Gastrocnemius medialis (tissue), 4 donors: ENCODE results near the gene DIP2B. TPM values are rescaled to one million over a fixed set of nuclear protein-coding genes. Genes with fewer than 3 reads are reported as not detected.

Source experiments
- ATAC-seq, 2 donors: fragments of 150-250 bp; one replicate each; pipeline ENCODE4 v1.9.1; 2016
- DNase-seq, 2 donors: peaks; one replicate each; pipeline ENCODE4 v3.0.0-alpha.2; 2019
- H3K27ac ChIP-seq, 4 donors: fragments of 200-600 bp; sonication (generic); 1 replicate in 1 of 4; 2 replicates in 3 of 4; pipeline ENCODE4 v1.5.1; 2016 to 2018; ENCODE audit warnings: mild to moderate bottlenecking in 2 of 4, moderate library complexity in 1 of 4
- H3K27me3 ChIP-seq, 3 donors: fragments of 200-600 bp; sonication (generic) in 2 of 3; 1 replicate in 1 of 3; 2 replicates in 2 of 3; pipeline versions ENCODE4 v1.5.1 to v1.6.0; 2016 to 2019; ENCODE audit warnings: mild to moderate bottlenecking in 1 of 3, moderate library complexity in 1 of 3
- H3K36me3 ChIP-seq, 2 donors: fragments of 200-600 bp; sonication (generic) in 1 of 2; one replicate each; pipeline ENCODE4 v1.5.1; 2017 to 2018
- H3K4me1 ChIP-seq, 2 donors: fragments of 200-600 bp; sonication (generic) in 1 of 2; one replicate each; pipeline ENCODE4 v1.5.1; 2016 to 2017; ENCODE audit warnings: mild to moderate bottlenecking in 2 of 2
- H3K4me3 ChIP-seq, 4 donors: fragments of 200-600 bp; sonication (generic) in 3 of 4; 1 replicate in 1 of 4; 2 replicates in 3 of 4; pipeline ENCODE4 v1.5.1; 2016 to 2019; ENCODE audit warnings: mild to moderate bottlenecking in 2 of 4
- H3K9me3 ChIP-seq, 3 donors: fragments of 200-600 bp; sonication (generic) in 2 of 3; 1 replicate in 1 of 3; 2 replicates in 2 of 3; pipeline ENCODE4 v1.5.1; 2016 to 2019
- POLR2A ChIP-seq, 2 donors: fragments of 450-650 bp; IDR thresholded peaks; one replicate each; pipeline ENCODE4 v1.6.1; 2017; ENCODE audit warnings: antibody characterized with exemption in 2 of 2, mild to moderate bottlenecking in 2 of 2, moderate library complexity in 2 of 2
- in situ Hi-C, 4 donors: fragments of 200-750 bp; cut with MboI; loops; one replicate each; pipeline versions ENCODE4 v1.15.0 to v1.8.0; 2017; ENCODE audit warnings: low sequenced_read_pairs in 4 of 4
- intact Hi-C: fragments of 100-400 bp; cut with DNase I; formaldehyde crosslinking; loops from one replicate; pipeline ENCODE4 v1.15.1; 2023; ENCODE audit warnings: low total_unique reads
- total RNA-seq, 4 donors: library from RNA; depleted of rRNA; stranded (reverse); fragments of >200 nt; gene quantifications; one replicate each; pipeline versions ENCODE4 v1.1.0 to v1.2.3, GENCODE V29; 2016
- TF ChIP-seq, protein P1 (sequence below), 5 experiments: fragments of 450-650 bp in 3 of 5; fragments of 200-600 bp in 2 of 5; sonication (generic) in 2 of 5; IDR thresholded peaks in 4 of 5; conservative IDR thresholded peaks in 1 of 5; 1 replicate in 4 of 5; 2 replicates in 1 of 5; pipeline ENCODE4 v1.5.1; 2016 to 2019; ENCODE audit warnings: antibody characterized with exemption in 5 of 5, mild to moderate bottlenecking in 3 of 5, moderate library complexity in 3 of 5

DIP2B gene
- total RNA-seq, 4 donors from 2014 or later = 11.5 to 15.2 (median 12.2) TPM

DNA sequence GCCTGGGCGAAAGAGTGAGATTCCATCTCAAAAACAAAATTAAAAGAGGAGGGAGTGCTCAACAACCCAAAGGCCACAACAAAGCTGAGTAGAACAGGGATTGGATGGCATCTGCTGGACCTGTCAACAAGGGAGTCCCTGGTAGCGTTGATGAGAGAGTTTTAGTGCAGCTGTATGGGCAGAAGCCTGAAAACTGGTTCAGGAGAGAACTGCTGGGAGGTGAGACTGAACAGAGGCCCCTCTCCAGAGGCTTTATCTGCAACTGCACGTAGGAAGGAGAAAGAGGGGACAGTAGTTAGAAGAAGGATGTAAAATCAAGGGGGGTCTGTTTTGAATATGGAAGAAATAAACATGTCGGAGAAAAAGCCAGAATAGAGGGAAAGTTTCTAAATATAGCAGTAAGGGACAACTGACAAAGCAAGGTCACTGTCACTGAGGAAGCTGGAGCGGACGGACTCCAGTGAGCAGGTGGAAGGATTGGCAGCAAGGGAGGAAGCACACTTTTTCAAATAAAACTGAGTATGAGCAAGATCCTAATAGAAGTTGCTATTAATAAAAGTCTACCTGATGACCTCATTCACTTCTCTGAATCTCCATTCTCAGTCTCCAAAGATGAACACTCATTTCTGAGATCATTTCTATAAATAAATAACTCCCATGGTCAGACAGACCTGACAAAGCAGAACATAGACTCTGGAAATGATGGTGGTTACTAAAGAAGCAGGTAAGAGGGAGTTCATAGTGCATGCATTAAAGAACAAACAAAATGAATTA is 247.3 kb downstream of the DIP2B start:
- Histone ChIP-seq H3K9me3 (no peaks in the 10 kb centered on the region), H3K27me3 (no peaks in the 10 kb centered on the region), H3K4me3 (peak overlapping the region in 1 of 4 donors; percentile 10), H3K27ac (peak overlapping the region; percentile 85 to 94 (median 90)), H3K4me1 (peaks cover 22 to 34% of the 10 kb centered on the region in 2 donors), H3K36me3 (peaks cover 0 to 12% of the 10 kb centered on the region in 2 donors)
- intact Hi-C loops = no loop called here
- ATAC-seq (peak; percentile 96 to 97), DNase-seq (peak in 1 of 2 donors; percentile 52)
- in situ Hi-C loops = no loop called here
- peak in 1 of 2 donors; percentile 33 for TF ChIP-seq POLR2A (IDR thresholded peaks at IDR 0.05)
- TF ChIP-seq, protein P1, sequence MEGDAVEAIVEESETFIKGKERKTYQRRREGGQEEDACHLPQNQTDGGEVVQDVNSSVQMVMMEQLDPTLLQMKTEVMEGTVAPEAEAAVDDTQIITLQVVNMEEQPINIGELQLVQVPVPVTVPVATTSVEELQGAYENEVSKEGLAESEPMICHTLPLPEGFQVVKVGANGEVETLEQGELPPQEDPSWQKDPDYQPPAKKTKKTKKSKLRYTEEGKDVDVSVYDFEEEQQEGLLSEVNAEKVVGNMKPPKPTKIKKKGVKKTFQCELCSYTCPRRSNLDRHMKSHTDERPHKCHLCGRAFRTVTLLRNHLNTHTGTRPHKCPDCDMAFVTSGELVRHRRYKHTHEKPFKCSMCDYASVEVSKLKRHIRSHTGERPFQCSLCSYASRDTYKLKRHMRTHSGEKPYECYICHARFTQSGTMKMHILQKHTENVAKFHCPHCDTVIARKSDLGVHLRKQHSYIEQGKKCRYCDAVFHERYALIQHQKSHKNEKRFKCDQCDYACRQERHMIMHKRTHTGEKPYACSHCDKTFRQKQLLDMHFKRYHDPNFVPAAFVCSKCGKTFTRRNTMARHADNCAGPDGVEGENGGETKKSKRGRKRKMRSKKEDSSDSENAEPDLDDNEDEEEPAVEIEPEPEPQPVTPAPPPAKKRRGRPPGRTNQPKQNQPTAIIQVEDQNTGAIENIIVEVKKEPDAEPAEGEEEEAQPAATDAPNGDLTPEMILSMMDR (IDR thresholded peaks at IDR 0.05 in 4 of 5, conservative IDR thresholded peaks at IDR 0.05 in 1 of 5) = no peak

DNA sequence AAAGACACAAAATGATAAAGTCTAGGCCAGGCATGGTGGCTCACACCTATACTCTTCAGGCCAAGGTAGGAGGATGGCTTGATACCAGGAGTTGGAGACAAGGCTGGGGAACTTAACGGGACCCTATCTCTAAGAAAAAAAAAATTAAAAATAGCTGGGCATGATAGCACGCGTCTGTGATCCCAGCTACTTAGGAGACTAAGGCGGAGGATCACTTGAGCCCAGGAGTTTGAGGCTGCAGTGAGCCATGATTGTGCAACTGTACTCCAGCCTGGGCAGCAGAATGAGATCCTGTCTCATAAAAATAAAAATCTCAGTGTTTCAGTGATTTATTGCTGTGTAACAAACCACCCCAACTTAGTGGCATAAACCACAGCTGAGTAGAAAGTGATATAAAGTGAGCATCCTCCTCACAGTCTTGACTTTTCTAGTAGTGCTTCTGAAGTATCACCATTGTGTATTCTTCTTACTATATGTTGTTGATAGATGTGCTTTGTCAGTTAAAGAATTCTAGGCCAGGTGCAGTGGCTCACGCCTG is 248.5 kb downstream of the DIP2B start:
- DNase-seq = peak in 1 of 2 donors; percentile 49
- peak overlapping the region; percentile 85 to 94 (median 90) for H3K27ac ChIP-seq
- in situ Hi-C loops (no loop called here), intact Hi-C loops (no loop called here)
- H3K9me3 ChIP-seq = no peaks in the 10 kb centered on the region
- no peak for TF ChIP-seq POLR2A (IDR thresholded peaks at IDR 0.05)
- TF ChIP-seq, protein P1 (IDR thresholded peaks at IDR 0.05 in 4 of 5, conservative IDR thresholded peaks at IDR 0.05 in 1 of 5) = no peak
- H3K27me3 ChIP-seq = no peaks in the 10 kb centered on the region
- ATAC-seq = peak; percentile 19 to 47
- peaks cover 22 to 32% of the 10 kb centered on the region in 2 donors for H3K4me1 ChIP-seq
- no peak overlapping the region for H3K4me3 ChIP-seq
- peaks cover 0 to 8% of the 10 kb centered on the region in 2 donors for H3K36me3 ChIP-seq

DNA sequence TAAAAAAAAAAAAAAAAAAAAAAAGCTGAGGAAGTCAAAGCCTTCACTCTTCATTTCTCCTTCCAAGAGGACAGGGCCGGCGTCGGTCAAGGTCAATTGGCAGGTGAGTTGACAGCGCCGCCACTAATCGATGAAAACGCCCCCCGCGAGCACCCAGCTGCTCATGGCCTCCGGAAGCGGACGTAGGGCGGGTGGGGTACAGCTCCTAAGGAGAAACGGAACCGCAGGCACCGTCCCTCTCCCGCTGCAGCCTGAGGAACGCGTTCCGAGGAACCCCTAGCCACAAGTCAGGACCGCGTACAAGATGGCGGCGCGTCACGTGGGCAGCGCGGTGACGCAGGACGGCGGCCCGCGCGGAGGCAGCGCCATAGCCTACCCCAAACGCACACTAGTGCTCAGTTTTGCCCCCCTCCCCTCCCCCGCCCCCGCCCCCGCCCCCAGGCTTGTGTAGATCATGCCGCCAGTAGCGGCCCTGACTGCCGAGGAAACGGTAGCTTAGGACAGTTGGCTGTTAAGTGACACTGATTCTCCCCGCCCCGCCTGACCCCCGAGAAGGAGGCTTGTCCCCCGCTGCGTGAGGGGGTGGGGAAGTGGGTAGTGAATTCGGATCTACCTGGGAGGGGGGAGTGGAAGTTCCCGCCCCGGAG is 259.0 kb downstream of the DIP2B start, which contains the start of gene ATF1:
ATF1 (plus strand) TSS at position 463 of the 647 bp plus-strand sequence. CDS start 16,045 bp downstream, outside the sequence.
- DNase-seq = peak; percentile 82 to 93
- H3K9me3 ChIP-seq = no peaks in the 10 kb centered on the region
- in situ Hi-C loops = no loop called here
- peak within 1 kb of the TSS; percentile 97 to 100 (median 99) for H3K27ac ChIP-seq
- H3K36me3 ChIP-seq = no peaks in the 10 kb centered on the region
- intact Hi-C loops = loop anchor here (2.0 to 10.0 kb wide), 4 partner anchors 161 to 471 kb away; partner anchors contain the start of genes DAZAP2 and SLC11A2
- TF ChIP-seq, protein P1 (IDR thresholded peaks at IDR 0.05 in 4 of 5, conservative IDR thresholded peaks at IDR 0.05 in 1 of 5) = peak in 1 of 5 experiments; percentile 22
- TF ChIP-seq POLR2A (IDR thresholded peaks at IDR 0.05) = peak; percentile 83 to 90
- no peaks in the 10 kb centered on the region for H3K27me3 ChIP-seq
- H3K4me3 ChIP-seq = peak within 1 kb of the TSS; percentile 92 to 99 (median 98)
- ATAC-seq = peak; percentile 75 to 80
- peaks cover 28 to 42% of the 10 kb centered on the region in 2 donors for H3K4me1 ChIP-seq

DNA sequence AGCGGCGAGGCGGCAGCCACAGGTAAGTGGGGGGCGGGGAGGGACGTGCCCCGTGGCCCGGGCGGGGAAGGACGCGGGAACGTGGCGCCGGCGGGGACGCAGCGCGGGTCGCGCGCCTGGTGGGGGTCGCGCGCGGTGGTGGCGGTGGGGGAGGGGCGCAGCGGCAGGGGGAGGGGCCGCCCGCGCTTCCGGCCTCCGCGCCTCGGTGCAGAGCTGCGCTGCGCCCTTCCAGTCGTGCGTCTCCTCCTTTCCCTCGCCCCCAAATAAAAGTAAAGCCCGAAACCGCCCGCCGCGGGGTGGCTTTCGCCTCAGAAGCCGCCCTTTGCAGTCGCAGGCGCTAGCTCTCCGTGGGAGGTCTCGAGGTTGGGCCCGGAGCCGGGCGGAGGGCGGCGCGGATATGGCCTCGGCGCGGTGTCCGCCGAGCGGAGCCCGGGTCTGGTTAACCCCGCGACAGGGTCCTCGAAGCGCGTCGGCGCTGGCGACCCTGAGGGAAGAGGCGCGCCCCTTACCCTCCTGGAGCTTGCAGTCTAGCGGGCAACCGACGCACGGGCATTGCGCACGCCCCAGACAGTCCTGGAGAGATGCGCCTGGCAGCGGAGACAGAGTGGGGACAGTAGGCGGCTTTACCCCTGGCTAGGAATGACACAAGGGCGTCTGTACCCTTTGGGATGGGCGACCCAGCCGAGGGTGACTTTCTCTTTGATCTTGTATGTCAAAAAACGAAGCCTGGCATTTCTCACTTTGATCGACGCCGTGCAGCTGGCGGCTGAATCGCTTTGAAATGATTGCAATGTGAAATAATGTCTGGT is 259.7 kb downstream of the DIP2B start:
- H3K36me3 ChIP-seq = no peaks in the 10 kb centered on the region
- no peaks in the 10 kb centered on the region for H3K27me3 ChIP-seq
- no peaks in the 10 kb centered on the region for H3K9me3 ChIP-seq
- peak overlapping the region; percentile 97 to 100 (median 99) for H3K27ac ChIP-seq
- DNase-seq (peak in 1 of 2 donors; percentile 47), ATAC-seq (peak; percentile 60 to 63)
- H3K4me3 ChIP-seq = peak overlapping the region; percentile 92 to 99 (median 98)
- TF ChIP-seq POLR2A (IDR thresholded peaks at IDR 0.05) = no peak
- TF ChIP-seq, protein P1 (IDR thresholded peaks at IDR 0.05 in 4 of 5, conservative IDR thresholded peaks at IDR 0.05 in 1 of 5) = peak in 1 of 5 experiments; percentile 16
- intact Hi-C loops (loop anchor here (1.0 to 10.0 kb wide), 5 partner anchors 60 to 470 kb away; partner anchors contain the start of genes DAZAP2 and SLC11A2), in situ Hi-C loops (loop anchor here in 1 of 4 donors (5.0 kb wide), 1 partner anchor 223 kb away; no protein-coding TSS in a partner anchor)
- H3K4me1 ChIP-seq = peaks cover 34 to 49% of the 10 kb centered on the region in 2 donors
